ENCODE data around the gene KCTD21.

- TF ChIP-seq CTCF (IDR thresholded peaks at IDR 0.05), result no peak
- no peak for TF ChIP-seq EP300 (IDR thresholded peaks at IDR 0.05)
- TF ChIP-seq POLR2A (IDR thresholded peaks at IDR 0.05), result no peak
Measured at GRCh38 chr11:78212586-78213371, 24.4 kb upstream of the KCTD21 start.

All from tibial nerve (tissue), 4 donors.